K562 (cell line): ENCODE data around the gene NME4. TPM values are rescaled to one million over a fixed set of nuclear protein-coding genes. Genes with fewer than 3 reads are reported as not detected.

ENCODE experiments used
- ASH1L ChIP-seq: fragments of 450-650 bp; IDR thresholded peaks from 2 replicates; pipeline ENCODE4 v1.6.1; 2018; ENCODE audit warnings: borderline replicate concordance, mild to moderate bottlenecking, low read depth; ENCODE audit not compliant: partially characterized antibody
- BRCA1 ChIP-seq, 2 experiments: fragments of 450-650 bp in 1 of 2; sonication (generic) in 1 of 2; formaldehyde crosslinking in 1 of 2; IDR thresholded peaks; 2 replicates each; pipeline versions ENCODE4 v1.5.0 to v1.6.1; 2017 to 2020; ENCODE audit warnings: mild to moderate bottlenecking in 1 of 2, missing genetic modification reagents in 1 of 2
- GTF2F1 ChIP-seq: IDR thresholded peaks from 2 replicates; pipeline ENCODE4 v1.6.1; 2011; ENCODE audit warnings: low read depth, low read length, improper control_type of control experiment
- MEIS2 ChIP-seq: fragments of 450-650 bp; IDR thresholded peaks from 2 replicates; pipeline ENCODE4 v1.6.1; 2014; ENCODE audit warnings: mild to moderate bottlenecking; ENCODE audit not compliant: partially characterized antibody
- POLR2AphosphoS5 ChIP-seq: IDR thresholded peaks from 2 replicates; pipeline ENCODE4 v1.6.1; 2011; ENCODE audit warnings: mild to moderate bottlenecking, low read depth, low read length, moderate library complexity; ENCODE audit not compliant: control insufficient read depth, insufficient read depth
- SETDB1 ChIP-seq: IDR thresholded peaks from one replicate; pipeline ENCODE4 v1.6.1; 2012; ENCODE audit warnings: low read length, control low read depth, inconsistent platforms
- ZBTB8A ChIP-seq: fragments of 450-650 bp; IDR thresholded peaks from 2 replicates; pipeline ENCODE4 v1.6.1; 2018; ENCODE audit warnings: mild to moderate bottlenecking, moderate library complexity; ENCODE audit not compliant: partially characterized antibody
- ZNF165 ChIP-seq: fragments of 250-450 bp; sonication (Bioruptor Pico); IDR thresholded peaks from 2 replicates; pipeline ENCODE4 v1.4.0; 2020; ENCODE audit warnings: borderline replicate concordance
- ZNF354B ChIP-seq: fragments of 250-450 bp; sonication (Bioruptor Pico); IDR thresholded peaks from 2 replicates; pipeline ENCODE4 v1.4.0; 2020
- polyA plus RNA-seq, 8 experiments: library from polyadenylated mRNA; depleted of rRNA in 4 of 8; stranded (reverse) in 5 of 8; unstranded in 3 of 8; fragments of >200 nt; fragmentation: Nextera tagmentation in 2 of 8; fragmentation: Illumina TruSeq in 1 of 8; extraction: Ambion mirVana in 2 of 8; extraction: Trizol in 1 of 8; gene quantifications; 2 replicates each; pipeline versions ENCODE4 v1.2.1 to v1.2.3, GENCODE V29; 2011 to 2014; ENCODE audit warnings: inconsistent platforms in 1 of 8, missing spikeins in 1 of 8
- total RNA-seq, 7 experiments: library from RNA; depleted of rRNA in 6 of 7; stranded (reverse); fragments of >200 nt in 6 of 7; fragmentation: Illumina TruSeq in 2 of 7; extraction: Trizol in 2 of 7; gene quantifications; 2 replicates each; pipeline versions ENCODE4 v1.2.1 to v1.2.3, GENCODE V29; 2011 to 2021; ENCODE audit warnings: low replicate concordance in 1 of 7
- TF ChIP-seq, protein P1 (sequence below): conservative IDR thresholded peaks from 2 replicates; pipeline ENCODE4 v1.6.1; 2011; ENCODE audit warnings: low read depth, mild to moderate bottlenecking, low read length; ENCODE audit not compliant: control insufficient read depth
- TF ChIP-seq, protein P2 (sequence below): fragments of 450-650 bp; IDR thresholded peaks from 2 replicates; pipeline ENCODE4 v1.6.1; 2017; ENCODE audit warnings: antibody characterized with exemption
- TF ChIP-seq, protein P3 (sequence below): fragments of 450-650 bp; formaldehyde crosslinking; IDR thresholded peaks from 2 replicates; pipeline ENCODE4 v1.4.0; 2022; ENCODE audit warnings: missing genetic modification characterization

Gene NME4
- total and polyA plus RNA-seq, 9 of the 15 experiments (the other 6 are each of a cell fraction or from before 2014, with no cell fraction given): 15.4 to 264 (median 139) TPM

DNA sequence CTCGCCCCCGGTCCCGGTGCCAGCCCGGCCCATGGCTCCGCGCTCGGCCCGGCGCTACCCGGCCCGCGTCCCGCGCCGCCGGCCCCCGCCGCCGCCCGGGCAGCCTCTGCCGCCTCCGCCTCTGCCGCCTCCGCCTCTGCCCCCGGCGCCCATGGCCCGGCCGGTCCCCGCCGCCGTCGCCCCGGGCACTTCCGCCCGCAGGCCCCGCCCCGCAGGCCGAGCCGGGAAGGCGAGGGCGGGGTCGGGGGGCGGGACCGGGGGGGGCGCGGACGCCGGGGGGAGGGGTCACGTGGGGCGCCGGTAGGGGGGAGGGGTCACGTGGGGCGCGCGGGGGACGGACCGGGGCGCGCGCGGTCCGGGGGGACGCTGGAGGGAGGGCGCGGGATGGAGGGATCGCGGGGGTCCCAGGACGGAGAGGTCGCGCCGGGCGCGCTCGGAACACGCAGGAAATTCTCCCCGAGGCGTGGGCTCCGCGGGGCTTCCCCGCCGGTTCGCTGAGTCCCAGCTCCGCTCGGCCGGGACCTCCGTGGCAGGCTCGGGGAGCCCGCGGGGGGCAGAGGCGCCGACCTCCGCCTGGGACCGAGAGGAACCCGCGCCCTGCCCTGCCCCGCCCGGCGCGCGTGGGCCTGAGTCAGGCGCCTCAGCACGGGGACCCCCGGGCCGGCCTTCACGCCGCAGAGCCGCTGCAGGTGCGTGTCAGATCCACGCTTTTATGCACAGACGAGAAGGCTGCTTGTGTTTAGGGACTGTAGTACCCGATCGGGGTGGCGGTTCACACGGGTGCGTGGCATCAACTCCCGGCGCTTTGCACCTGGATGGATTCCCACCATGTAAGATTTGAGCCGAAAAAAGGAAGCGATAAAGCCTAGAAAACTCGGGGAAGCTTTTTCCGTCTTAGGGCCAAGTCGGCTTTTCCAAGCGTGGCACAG lies 14.9 kb upstream of the NME4 start, which contains the start of gene PGAP6 (continued):
- TF ChIP-seq, protein P1, sequence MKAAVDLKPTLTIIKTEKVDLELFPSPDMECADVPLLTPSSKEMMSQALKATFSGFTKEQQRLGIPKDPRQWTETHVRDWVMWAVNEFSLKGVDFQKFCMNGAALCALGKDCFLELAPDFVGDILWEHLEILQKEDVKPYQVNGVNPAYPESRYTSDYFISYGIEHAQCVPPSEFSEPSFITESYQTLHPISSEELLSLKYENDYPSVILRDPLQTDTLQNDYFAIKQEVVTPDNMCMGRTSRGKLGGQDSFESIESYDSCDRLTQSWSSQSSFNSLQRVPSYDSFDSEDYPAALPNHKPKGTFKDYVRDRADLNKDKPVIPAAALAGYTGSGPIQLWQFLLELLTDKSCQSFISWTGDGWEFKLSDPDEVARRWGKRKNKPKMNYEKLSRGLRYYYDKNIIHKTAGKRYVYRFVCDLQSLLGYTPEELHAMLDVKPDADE: no peak
- TF ChIP-seq POLR2AphosphoS5 (no peak), SETDB1 (no peak), ASH1L (no peak), GTF2F1 (no peak), BRCA1 (IDR thresholded peaks at IDR 0.05) (no peak), BRCA1 (CRISPR knock-in tag; IDR thresholded peaks at IDR 0.05) (no peak), ZNF165 (CRISPR knock-in tag) (no peak), ZNF354B (CRISPR knock-in tag) (no peak), ZBTB8A (no peak), MEIS2 (no peak)
- TF ChIP-seq, protein P2, sequence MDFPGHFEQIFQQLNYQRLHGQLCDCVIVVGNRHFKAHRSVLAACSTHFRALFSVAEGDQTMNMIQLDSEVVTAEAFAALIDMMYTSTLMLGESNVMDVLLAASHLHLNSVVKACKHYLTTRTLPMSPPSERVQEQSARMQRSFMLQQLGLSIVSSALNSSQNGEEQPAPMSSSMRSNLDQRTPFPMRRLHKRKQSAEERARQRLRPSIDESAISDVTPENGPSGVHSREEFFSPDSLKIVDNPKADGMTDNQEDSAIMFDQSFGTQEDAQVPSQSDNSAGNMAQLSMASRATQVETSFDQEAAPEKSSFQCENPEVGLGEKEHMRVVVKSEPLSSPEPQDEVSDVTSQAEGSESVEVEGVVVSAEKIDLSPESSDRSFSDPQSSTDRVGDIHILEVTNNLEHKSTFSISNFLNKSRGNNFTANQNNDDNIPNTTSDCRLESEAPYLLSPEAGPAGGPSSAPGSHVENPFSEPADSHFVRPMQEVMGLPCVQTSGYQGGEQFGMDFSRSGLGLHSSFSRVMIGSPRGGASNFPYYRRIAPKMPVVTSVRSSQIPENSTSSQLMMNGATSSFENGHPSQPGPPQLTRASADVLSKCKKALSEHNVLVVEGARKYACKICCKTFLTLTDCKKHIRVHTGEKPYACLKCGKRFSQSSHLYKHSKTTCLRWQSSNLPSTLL: no peak
- TF ChIP-seq, protein P3, sequence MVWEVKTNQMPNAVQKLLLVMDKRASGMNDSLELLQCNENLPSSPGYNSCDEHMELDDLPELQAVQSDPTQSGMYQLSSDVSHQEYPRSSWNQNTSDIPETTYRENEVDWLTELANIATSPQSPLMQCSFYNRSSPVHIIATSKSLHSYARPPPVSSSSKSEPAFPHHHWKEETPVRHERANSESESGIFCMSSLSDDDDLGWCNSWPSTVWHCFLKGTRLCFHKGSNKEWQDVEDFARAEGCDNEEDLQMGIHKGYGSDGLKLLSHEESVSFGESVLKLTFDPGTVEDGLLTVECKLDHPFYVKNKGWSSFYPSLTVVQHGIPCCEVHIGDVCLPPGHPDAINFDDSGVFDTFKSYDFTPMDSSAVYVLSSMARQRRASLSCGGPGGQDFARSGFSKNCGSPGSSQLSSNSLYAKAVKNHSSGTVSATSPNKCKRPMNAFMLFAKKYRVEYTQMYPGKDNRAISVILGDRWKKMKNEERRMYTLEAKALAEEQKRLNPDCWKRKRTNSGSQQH (CRISPR knock-in tag): no peak
